Ovary (tissue), 10 donors: ENCODE measurements around the gene KCNA5. TPM values are rescaled to one million over a fixed set of nuclear protein-coding genes. Genes with fewer than 3 reads are reported as not detected.

Experiments
- DNase-seq, 5 donors: peaks; one replicate each; pipeline ENCODE4 v3.0.0-alpha.2; 2019 to 2020
- H3K27ac ChIP-seq, 2 donors: fragments of 200-600 bp; one replicate each; pipeline versions ENCODE4 v1.5.1 to v1.8.0; 2019 to 2022
- H3K27me3 ChIP-seq: fragments of 200-600 bp; one replicate; pipeline ENCODE4 v1.8.0; 2022
- H3K36me3 ChIP-seq: fragments of 200-600 bp; sonication (generic); one replicate; pipeline ENCODE4 v1.5.1; 2019
- H3K4me1 ChIP-seq: one replicate; pipeline ENCODE4 v1.8.1; 2013; ENCODE audit warnings: mild to moderate bottlenecking, moderate library complexity; ENCODE audit not compliant: insufficient read depth
- H3K4me3 ChIP-seq: fragments of 200-600 bp; sonication (generic); one replicate; pipeline ENCODE4 v1.5.1; 2017
- H3K9me3 ChIP-seq, 2 donors: fragments of 200-600 bp in 1 of 2; sonication (generic) in 1 of 2; one replicate each; pipeline versions ENCODE4 v1.5.1 to v1.8.1; 2013 to 2019; ENCODE audit warnings: mild to moderate bottlenecking in 1 of 2, moderate library complexity in 1 of 2
- CTCF ChIP-seq, 3 donors: fragments of 450-650 bp in 2 of 3; fragments of 200-600 bp in 1 of 3; IDR thresholded peaks; one replicate each; pipeline versions ENCODE4 v1.5.1 to v1.8.0; 2016 to 2022; ENCODE audit warnings: antibody characterized with exemption in 3 of 3, mild to moderate bottlenecking in 1 of 3
- EP300 ChIP-seq: sonication (generic); formaldehyde crosslinking; IDR thresholded peaks from one replicate; pipeline ENCODE4 v1.6.1; 2017; ENCODE audit warnings: antibody characterized with exemption
- POLR2A ChIP-seq: fragments of 450-650 bp; IDR thresholded peaks from one replicate; pipeline ENCODE4 v1.6.1; 2017; ENCODE audit warnings: antibody characterized with exemption, mild to moderate bottlenecking, moderate library complexity
- WGBS, 3 donors: extraction: QIAGEN DNeasy Blood & Tissue Kit in 1 of 3; methylation state at CpG; one replicate each; pipeline versions ENCODE4 v1.1.5 to v1.1.7; 2013 to 2017; 5-methylcytosine and 5-hydroxymethylcytosine counted together
- intact Hi-C, 4 donors: fragments of 100-400 bp; cut with DNase I; formaldehyde crosslinking; loops; one replicate each; pipeline versions ENCODE4 v1.11.0 to v1.15.1; 2022 to 2023
- long read RNA-seq, 3 donors: library from polyadenylated mRNA in 2 of 3; unstranded in 2 of 3; transcript quantifications; one replicate each; pipeline ENCODE4 v2.0.0 and lab custom pipeline, GENCODE V29; 2021 to 2026
- polyA plus RNA-seq, 2 donors: library from polyadenylated mRNA; stranded (reverse); fragments of 200-250 nt in 1 of 2; fragments of 350-450 nt in 1 of 2; fragmentation: Illumina TruSeq in 1 of 2; extraction: RNeasy Lipid Tissue Mini Kit (QIAGEN cat#74804) in 1 of 2; gene quantifications; one replicate each; pipeline ENCODE4 v1.2.3, GENCODE V29; 2013 to 2014
- total RNA-seq, 7 donors: library from RNA; depleted of rRNA in 2 of 7; stranded (reverse); fragments of >200 nt in 2 of 7; fragmentation: NEBNext Ultra II Directional in 3 of 7; extraction: Animal tissue kit (Norgen Biotek cat#: 25700) in 3 of 7; gene quantifications; one replicate each; pipeline versions ENCODE4 v1.1.0 to v1.2.4, GENCODE V29; 2016 to 2023
- donor health status: DM: no; HTN: no; CAD: no; lungs with moderate emphysema.
- donor health status: DM: no; HTN: no; CAD: no.
- donor health status: Bipolar disorder and iron deficiency.
- donor health status: DM: yes; HTN: yes; CAD: no.
- donor health status: DM: no; HTN: no; CAD: no.
- donor health status: DM: yes; HTN: yes; CAD: no.

KCNA5 gene
- total RNA-seq (1 to 10 TPM in 2 of 7 donors, under 1 TPM in 5; 0.34 to 1.4 (median 0.68) TPM), polyA plus RNA-seq (1 to 10 TPM; 2.0 to 3.5 TPM)
- long read RNA-seq, donor 1, transcript KCNA5-201 (1 exons, 2,800 nt): major isoform, 5 of 5 reads
- long read RNA-seq, donor 1, partial matches to known transcripts: 0 of 5 reads
- long read RNA-seq, donor 1, other reads (novel, unspliced or antisense): 0 of 5 reads
- long read RNA-seq, donor 2, partial matches to known transcripts: 0 of 4 reads
- long read RNA-seq, donor 2, other reads (novel, unspliced or antisense): 0 of 4 reads
- long read RNA-seq, donor 3, partial matches to known transcripts: 0 of 2 reads
- long read RNA-seq, donor 3, other reads (novel, unspliced or antisense): 0 of 2 reads

- no peaks in the 10 kb centered on the region for H3K9me3 ChIP-seq
- TF ChIP-seq EP300 (no peak), CTCF (IDR thresholded peaks at IDR 0.05) (no peak), POLR2A (no peak)
- peak in 2 of 5 donors; percentile 14 to 46 for DNase-seq
- no peaks in the 10 kb centered on the region for H3K27me3 ChIP-seq
- no peaks in the 10 kb centered on the region for H3K4me1 ChIP-seq
- H3K4me3 ChIP-seq: no peak within 1 kb of the TSS
- intact Hi-C loops: no loop called here
- WGBS, 3 donors: 1 to 3% (median 3%) methylated on average over 36 to 68 of the region's 68 CpGs
- H3K36me3 ChIP-seq: no peaks in the 10 kb centered on the region
- H3K27ac ChIP-seq: no peak within 1 kb of the TSS
These were observed at the start of gene KCNA5 for GRCh38 chr12:5043589-5044419. TSS of gene KCNA5 (plus strand) at chr12:5043879. CDS start at chr12:5044148, 269 bp downstream.

GRCh38 chr12:4994622-4995021 is 49.1 kb upstream of the KCNA5 start:
- TF ChIP-seq POLR2A (no peak), CTCF (IDR thresholded peaks at IDR 0.05) (no peak)
- Histone ChIP-seq H3K27ac (no peak overlapping the region), H3K9me3 (no peaks in the 10 kb centered on the region), H3K27me3 (no peaks in the 10 kb centered on the region), H3K4me1 (no peaks in the 10 kb centered on the region), H3K4me3 (no peak overlapping the region), H3K36me3 (no peaks in the 10 kb centered on the region)
- 67 to 75% (median 71%) methylated on average over 4 of the region's 4 CpGs for WGBS, 3 donors
- intact Hi-C loops: no loop called here
- no peak for DNase-seq

DNA sequence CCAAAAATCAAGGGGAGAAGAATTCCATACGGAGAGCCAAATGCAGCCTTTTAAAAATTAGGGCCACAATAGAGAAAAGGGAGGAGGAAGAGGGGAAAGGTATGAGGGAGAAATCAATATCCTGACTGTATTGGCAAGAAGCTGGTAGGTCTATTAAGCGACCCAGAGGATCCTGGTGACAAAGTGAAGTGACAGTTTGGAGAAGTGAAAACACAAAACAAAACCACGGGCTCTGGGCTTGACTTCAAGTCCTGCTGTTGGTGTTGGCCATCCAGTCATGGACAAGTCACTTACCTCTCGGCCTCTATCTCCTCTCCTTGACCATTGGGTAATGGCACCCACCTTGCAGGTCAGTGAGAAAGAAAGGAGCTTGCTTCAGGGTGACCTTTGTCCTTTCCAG is 47.0 kb upstream of the KCNA5 start:
- no peak for DNase-seq
- H3K27ac ChIP-seq: no peak overlapping the region
- WGBS, 3 donors: 52 to 79% (median 67%) methylated on average over 4 of the region's 4 CpGs
- intact Hi-C loops: no loop called here
- TF ChIP-seq POLR2A (no peak), EP300 (no peak), CTCF (IDR thresholded peaks at IDR 0.05) (no peak)
- H3K4me1 ChIP-seq: no peaks in the 10 kb centered on the region
- H3K4me3 ChIP-seq: no peak overlapping the region
- no peaks in the 10 kb centered on the region for H3K36me3 ChIP-seq
- no peaks in the 10 kb centered on the region for H3K27me3 ChIP-seq
- H3K9me3 ChIP-seq: no peaks in the 10 kb centered on the region

- 48 to 53% (median 51%) methylated on average over 7 of the region's 7 CpGs for WGBS, 3 donors
- no peaks in the 10 kb centered on the region for H3K4me1 ChIP-seq
- no peak overlapping the region for H3K4me3 ChIP-seq
- no peak overlapping the region for H3K27ac ChIP-seq
- no peaks in the 10 kb centered on the region for H3K36me3 ChIP-seq
- intact Hi-C loops: no loop called here
- H3K27me3 ChIP-seq: no peaks in the 10 kb centered on the region
- no peak for DNase-seq
- no peaks in the 10 kb centered on the region for H3K9me3 ChIP-seq
- TF ChIP-seq EP300 (no peak), CTCF (IDR thresholded peaks at IDR 0.05) (no peak), POLR2A (no peak)
These were observed 45.7 kb upstream of the KCNA5 start for GRCh38 chr12:4997939-4998338.
